Bladder microvascular endothelial cell (primary cell): ENCODE data around the gene SCGB1D1. TPM values are rescaled to one million over a fixed set of nuclear protein-coding genes. Genes with fewer than 3 reads are reported as not detected.

ENCODE experiments used
- total RNA-seq: library from RNA; depleted of rRNA; stranded (reverse); fragments of >200 nt; gene quantifications from 2 replicates; pipeline ENCODE4 v1.2.3, GENCODE V29; 2014

Gene SCGB1D1
- total RNA-seq = not detected in 2 replicates

GRCh38 chr11:62190011-62190410 is at the start of gene SCGB1D1:
SCGB1D1 (plus strand) TSS chr11:62190216; CDS start chr11:62190285, 69 bp downstream.

GRCh38 chr11:62242021-62242420 is 52.0 kb downstream of the SCGB1D1 start, which contains the start of gene SCGB1D2:
SCGB1D2 (plus strand) TSS chr11:62242239; CDS start chr11:62242308, 69 bp downstream.

Other genes starting within 250 kb of the SCGB1D1 start
- gene BEST1, start 239.9 kb upstream of the SCGB1D1 start, total RNA-seq = under 0.01 TPM in 1 of 2 replicates, not detected in the other
- 497 and 1,879 TPM in 2 replicates for gene FTH1, start 222.6 kb upstream of the SCGB1D1 start, total RNA-seq
- 18.5 and 26.2 TPM in 2 replicates for gene INCENP, start 66.2 kb upstream of the SCGB1D1 start, total RNA-seq
- not detected in 2 replicates for gene SCGB2A1, start 18.5 kb downstream of the SCGB1D1 start, total RNA-seq
- gene SCGB1D2, start 52.0 kb downstream of the SCGB1D1 start, total RNA-seq = not detected in 2 replicates
- gene SCGB2A2, start 79.9 kb downstream of the SCGB1D1 start, total RNA-seq = not detected in 2 replicates
- gene SCGB1D4, start 108.9 kb downstream of the SCGB1D1 start, total RNA-seq = not detected in 2 replicates
- 27.6 and 33.4 TPM in 2 replicates for gene ASRGL1, start 147.2 kb downstream of the SCGB1D1 start, total RNA-seq
- gene SCGB1A1, start 228.8 kb downstream of the SCGB1D1 start, total RNA-seq = not detected in 2 replicates